Panc1 (cell line): ENCODE measurements around the gene COL23A1. TPM values are rescaled to one million over a fixed set of nuclear protein-coding genes. Genes with fewer than 3 reads are reported as not detected.

ENCODE experiments used
- ATAC-seq: fragments of 200-7000 bp; cut with Tn5 transposase; 2 replicates; pipeline ENCODE4 v1.9.1; 2020; ENCODE audit warnings: mild to moderate bottlenecking, moderate library complexity
- BruUV-seq: library from RNA; stranded (reverse); fragments of 400-500 nt; replicated peaks from 2 replicates; lab custom pipeline; 2021; lab: Mats Ljungman, UMichigan
- CTCF ChIA-PET: fragments of 300-600 bp; sonication (Branson Sonifier 250); formaldehyde crosslinking; loops from one replicate; lab custom pipeline; 2022; ENCODE audit warnings: antibody characterized with exemption; lab: Charles Lee
- POLR2A ChIA-PET: fragments of 300-600 bp; sonication (Branson Sonifier 250); formaldehyde crosslinking; loops from one replicate; lab custom pipeline; 2022; ENCODE audit warnings: antibody characterized with exemption; lab: Charles Lee
- DNase-seq: peaks from one replicate; pipeline ENCODE4 v3.0.0-alpha.2; 2010; ENCODE audit warnings: low read depth, low spot score
- H3K27ac ChIP-seq: 2 replicates; pipeline ENCODE4 v1.5.1; 2011; ENCODE audit warnings: mild to moderate bottlenecking, low read length, inconsistent platforms
- H3K27me3 ChIP-seq: fragments of 200-500 bp; sonication (Bioruptor generic); 2 replicates; pipeline ENCODE4 v1.6.0; 2014; ENCODE audit warnings: low read length, inconsistent platforms; ENCODE audit not compliant: control insufficient read depth, insufficient read depth
- H3K36me3 ChIP-seq: fragments of 200-500 bp; sonication (Bioruptor generic); 2 replicates; pipeline ENCODE4 v1.5.1; 2014; ENCODE audit warnings: inconsistent platforms, mild to moderate bottlenecking, low read length, moderate library complexity; ENCODE audit not compliant: control insufficient read depth, insufficient read depth
- H3K4me1 ChIP-seq: 2 replicates; pipeline ENCODE4 v1.5.1; 2011; ENCODE audit warnings: inconsistent platforms, mild to moderate bottlenecking, low read length, moderate library complexity; ENCODE audit not compliant: control insufficient read depth, insufficient read depth
- H3K4me3 ChIP-seq, 2 experiments: 2 replicates each; pipeline ENCODE4 v1.5.1; 2011 to 2012; ENCODE audit warnings: low read depth in 2 of 2, low read length in 2 of 2, mild to moderate bottlenecking in 2 of 2, inconsistent platforms in 1 of 2, moderate library complexity in 1 of 2
- H3K9me3 ChIP-seq: fragments of 200-500 bp; sonication (Bioruptor generic); 2 replicates; pipeline ENCODE4 v1.5.1; 2014; ENCODE audit warnings: low read depth, mild to moderate bottlenecking, inconsistent platforms, low read length, moderate library complexity; ENCODE audit not compliant: control insufficient read depth, insufficient read depth
- POLR2AphosphoS5 ChIP-seq: IDR thresholded peaks from 2 replicates; pipeline ENCODE4 v1.6.1; 2012; ENCODE audit warnings: mild to moderate bottlenecking, low read depth, low read length, moderate library complexity
- SIN3A ChIP-seq: IDR thresholded peaks from 2 replicates; pipeline ENCODE4 v1.6.1; 2012; ENCODE audit warnings: low read depth, mild to moderate bottlenecking, low read length, moderate library complexity, borderline replicate concordance; ENCODE audit not compliant: insufficient read depth
- TCF7L2 ChIP-seq: IDR thresholded peaks from 2 replicates; pipeline ENCODE4 v1.6.1; 2011; ENCODE audit warnings: mild to moderate bottlenecking, low read depth, low read length, inconsistent platforms
- in situ Hi-C: cut with HindIII; loops from 2 replicates; pipeline ENCODE4 v1.10.0; 2016; ENCODE audit warnings: low sequenced_read_pairs, low pct_unique_long_range_greater_than_20kb
- intact Hi-C: fragments of 100-400 bp; cut with micrococcal nuclease; formaldehyde crosslinking; loops from one replicate; pipeline ENCODE4 v1.10.0; 2022; ENCODE audit not compliant: unreplicated experiment
- total RNA-seq: library from RNA; stranded (reverse); gene quantifications from one replicate; pipeline ENCODE4 v1.2.1, GENCODE V29; 2021; ENCODE audit not compliant: unreplicated experiment
- TF ChIP-seq, protein P1 (sequence below): fragments of 450-650 bp; IDR thresholded peaks from 2 replicates; pipeline ENCODE4 v1.5.1; 2017; ENCODE audit warnings: mild to moderate bottlenecking
- TF ChIP-seq, protein P2 (sequence below), 2 experiments: IDR thresholded peaks; 2 replicates each; pipeline ENCODE4 v1.6.1; 2011 to 2012; ENCODE audit warnings: low read depth in 2 of 2, control low read depth in 1 of 2, low read length in 1 of 2, mild to moderate bottlenecking in 1 of 2, moderate library complexity in 1 of 2; ENCODE audit not compliant: insufficient read depth in 1 of 2

The COL23A1 gene
- total RNA-seq, 1 experiment from 2014 or later, result 0.05 TPM

DNA sequence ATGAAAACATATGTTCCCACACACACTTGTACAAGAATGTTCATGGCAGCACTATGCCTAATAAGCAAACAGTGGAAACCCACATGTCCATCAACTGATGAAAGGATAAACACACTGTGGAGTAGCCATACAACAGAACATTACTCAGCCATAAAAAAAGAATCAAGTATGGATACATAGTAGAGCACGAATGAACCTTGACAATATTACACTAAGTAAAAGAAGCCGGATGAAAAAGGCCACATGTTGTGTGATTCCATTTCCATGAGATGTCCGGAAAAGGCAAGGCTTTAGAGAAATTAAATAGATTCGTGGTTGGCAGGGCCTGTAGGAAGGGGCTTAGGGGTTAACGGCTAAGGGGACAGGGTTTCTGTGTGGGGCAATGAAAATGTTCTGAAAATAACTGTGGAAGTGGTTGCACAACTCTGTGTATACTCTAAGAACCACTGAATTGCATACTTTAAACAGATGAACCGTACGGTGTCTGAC, 51.4 kb downstream of the COL23A1 start:
- ChIA-PET POLR2A (no interaction called here), CTCF (no interaction called here)
- no peak overlapping the region for H3K4me3 ChIP-seq
- in situ Hi-C loops, result no loop called here
- no peak for DNase-seq
- no peaks in the 10 kb centered on the region for H3K4me1 ChIP-seq
- H3K27me3 ChIP-seq, result no peaks in the 10 kb centered on the region
- H3K36me3 ChIP-seq, result no peaks in the 10 kb centered on the region
- H3K27ac ChIP-seq, result no peak overlapping the region
- no TSS peak for BruUV-seq
- no peak for TF ChIP-seq TCF7L2
- TF ChIP-seq, protein P1, sequence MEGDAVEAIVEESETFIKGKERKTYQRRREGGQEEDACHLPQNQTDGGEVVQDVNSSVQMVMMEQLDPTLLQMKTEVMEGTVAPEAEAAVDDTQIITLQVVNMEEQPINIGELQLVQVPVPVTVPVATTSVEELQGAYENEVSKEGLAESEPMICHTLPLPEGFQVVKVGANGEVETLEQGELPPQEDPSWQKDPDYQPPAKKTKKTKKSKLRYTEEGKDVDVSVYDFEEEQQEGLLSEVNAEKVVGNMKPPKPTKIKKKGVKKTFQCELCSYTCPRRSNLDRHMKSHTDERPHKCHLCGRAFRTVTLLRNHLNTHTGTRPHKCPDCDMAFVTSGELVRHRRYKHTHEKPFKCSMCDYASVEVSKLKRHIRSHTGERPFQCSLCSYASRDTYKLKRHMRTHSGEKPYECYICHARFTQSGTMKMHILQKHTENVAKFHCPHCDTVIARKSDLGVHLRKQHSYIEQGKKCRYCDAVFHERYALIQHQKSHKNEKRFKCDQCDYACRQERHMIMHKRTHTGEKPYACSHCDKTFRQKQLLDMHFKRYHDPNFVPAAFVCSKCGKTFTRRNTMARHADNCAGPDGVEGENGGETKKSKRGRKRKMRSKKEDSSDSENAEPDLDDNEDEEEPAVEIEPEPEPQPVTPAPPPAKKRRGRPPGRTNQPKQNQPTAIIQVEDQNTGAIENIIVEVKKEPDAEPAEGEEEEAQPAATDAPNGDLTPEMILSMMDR, result no peak
- TF ChIP-seq SIN3A, result no peak
- TF ChIP-seq, protein P2, sequence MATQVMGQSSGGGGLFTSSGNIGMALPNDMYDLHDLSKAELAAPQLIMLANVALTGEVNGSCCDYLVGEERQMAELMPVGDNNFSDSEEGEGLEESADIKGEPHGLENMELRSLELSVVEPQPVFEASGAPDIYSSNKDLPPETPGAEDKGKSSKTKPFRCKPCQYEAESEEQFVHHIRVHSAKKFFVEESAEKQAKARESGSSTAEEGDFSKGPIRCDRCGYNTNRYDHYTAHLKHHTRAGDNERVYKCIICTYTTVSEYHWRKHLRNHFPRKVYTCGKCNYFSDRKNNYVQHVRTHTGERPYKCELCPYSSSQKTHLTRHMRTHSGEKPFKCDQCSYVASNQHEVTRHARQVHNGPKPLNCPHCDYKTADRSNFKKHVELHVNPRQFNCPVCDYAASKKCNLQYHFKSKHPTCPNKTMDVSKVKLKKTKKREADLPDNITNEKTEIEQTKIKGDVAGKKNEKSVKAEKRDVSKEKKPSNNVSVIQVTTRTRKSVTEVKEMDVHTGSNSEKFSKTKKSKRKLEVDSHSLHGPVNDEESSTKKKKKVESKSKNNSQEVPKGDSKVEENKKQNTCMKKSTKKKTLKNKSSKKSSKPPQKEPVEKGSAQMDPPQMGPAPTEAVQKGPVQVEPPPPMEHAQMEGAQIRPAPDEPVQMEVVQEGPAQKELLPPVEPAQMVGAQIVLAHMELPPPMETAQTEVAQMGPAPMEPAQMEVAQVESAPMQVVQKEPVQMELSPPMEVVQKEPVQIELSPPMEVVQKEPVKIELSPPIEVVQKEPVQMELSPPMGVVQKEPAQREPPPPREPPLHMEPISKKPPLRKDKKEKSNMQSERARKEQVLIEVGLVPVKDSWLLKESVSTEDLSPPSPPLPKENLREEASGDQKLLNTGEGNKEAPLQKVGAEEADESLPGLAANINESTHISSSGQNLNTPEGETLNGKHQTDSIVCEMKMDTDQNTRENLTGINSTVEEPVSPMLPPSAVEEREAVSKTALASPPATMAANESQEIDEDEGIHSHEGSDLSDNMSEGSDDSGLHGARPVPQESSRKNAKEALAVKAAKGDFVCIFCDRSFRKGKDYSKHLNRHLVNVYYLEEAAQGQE (IDR thresholded peaks at IDR 0.05; ENCODE audit: insufficient read depth in 1 of 2, low read depth in 2 of 2, low read length in 1 of 2), result no peak
- TF ChIP-seq POLR2AphosphoS5, result no peak
- no peaks in the 10 kb centered on the region for H3K9me3 ChIP-seq
- no peak for ATAC-seq
- intact Hi-C loops, result no loop called here

DNA sequence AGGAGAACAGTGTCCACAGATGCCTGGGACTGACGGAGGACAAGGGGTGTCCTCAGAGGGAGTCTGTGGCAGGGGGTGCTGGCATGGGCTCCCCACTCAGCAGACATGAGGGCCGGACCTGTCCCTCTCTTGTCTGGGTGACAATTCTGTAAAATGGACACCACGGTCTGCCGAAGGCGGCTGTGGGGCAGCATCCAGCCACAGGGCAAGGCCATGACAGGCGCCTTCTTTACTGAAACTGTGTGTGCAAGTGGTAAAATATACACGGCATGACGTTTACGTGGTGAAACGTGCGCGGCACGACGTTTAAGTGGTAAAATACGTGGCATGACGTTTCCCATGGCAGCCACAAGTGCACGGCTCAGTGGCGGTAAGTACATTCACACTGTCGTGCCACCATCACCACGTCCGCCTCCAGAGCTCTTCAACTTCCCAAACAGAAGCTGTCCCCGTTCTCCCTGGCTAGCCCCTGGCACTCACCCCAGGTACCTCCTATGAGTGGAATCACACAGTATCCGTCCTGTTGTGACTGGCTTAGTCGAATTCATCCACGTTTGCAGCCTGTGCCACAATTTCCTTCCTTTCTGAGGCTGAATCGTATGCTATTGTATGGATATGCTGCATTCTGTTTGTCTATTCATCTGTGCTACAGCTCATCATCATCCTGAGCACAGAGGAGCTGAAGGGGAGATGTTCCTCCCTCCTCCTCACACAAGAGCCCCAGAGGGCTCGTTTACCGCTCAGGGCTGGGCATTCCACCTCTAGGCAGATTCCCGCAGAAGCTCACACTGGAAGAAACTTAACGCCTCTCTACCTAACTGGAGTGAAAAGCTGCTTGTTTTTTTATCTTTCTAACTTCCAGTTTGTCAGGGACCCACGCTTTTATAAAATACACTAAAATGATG, 52.5 kb downstream of the COL23A1 start:
- in situ Hi-C loops, result no loop called here
- Histone ChIP-seq H3K4me3 (no peak overlapping the region), H3K27ac (no peak overlapping the region), H3K4me1 (no peaks in the 10 kb centered on the region), H3K9me3 (no peaks in the 10 kb centered on the region), H3K36me3 (no peaks in the 10 kb centered on the region), H3K27me3 (no peaks in the 10 kb centered on the region)
- ChIA-PET CTCF (no interaction called here), POLR2A (interaction anchor here (0.6 kb wide), 1 partner anchor 19 kb away, joined by 4 read pairs; no protein-coding TSS in a partner anchor)
- no peak for TF ChIP-seq TCF7L2
- TF ChIP-seq, protein P1, result no peak
- no peak for TF ChIP-seq SIN3A
- no peak for TF ChIP-seq POLR2AphosphoS5
- TF ChIP-seq, protein P2 (IDR thresholded peaks at IDR 0.05; ENCODE audit: insufficient read depth in 1 of 2, low read depth in 2 of 2, low read length in 1 of 2), result no peak
- ATAC-seq (no peak), DNase-seq (no peak)
- no TSS peak for BruUV-seq
- intact Hi-C loops, result no loop called here
